ENCODE data around the gene MTUS2. TPM values are rescaled to one million over a fixed set of nuclear protein-coding genes. Genes with fewer than 3 reads are reported as not detected.

Gene MTUS2
- total RNA-seq, 4 donors from 2014 or later: 0.16 to 0.75 (median 0.24) TPM

GRCh38 chr13:29008296-29008695, 188.2 kb downstream of the MTUS2 start:
- in situ Hi-C loops (cut with MboI; ENCODE audit: low pct_ligation_motif_present in 1 of 4, low pct_unique_long_range_greater_than_20kb in 1 of 4, low sequenced_read_pairs in 3 of 4): no loop called here
- Histone ChIP-seq H3K9me3 (no peaks in the 10 kb centered on the region), H3K36me3 (no peaks in the 10 kb centered on the region), H3K4me1 (no peaks in the 10 kb centered on the region), H3K4me3 (no peak overlapping the region), H3K27ac (no peak overlapping the region), H3K27me3 (no peaks in the 10 kb centered on the region)
- no peak for DNase-seq
- WGBS, 2 donors (ENCODE audit: low coverage in 1 of 2): 80 to 87% methylated on average over 4 of the region's 4 CpGs
- TF ChIP-seq POLR2A (IDR thresholded peaks at IDR 0.05) (no peak), CTCF (IDR thresholded peaks at IDR 0.05) (no peak), POLR2AphosphoS5 (IDR thresholded peaks at IDR 0.05) (no peak), EP300 (IDR thresholded peaks at IDR 0.05; ENCODE audit: low read depth) (no peak)
- intact Hi-C loops (cut with DNase I; ENCODE audit: low total_unique reads): no loop called here

GRCh38 chr13:29020314-29020713, 200.2 kb downstream of the MTUS2 start:
- in situ Hi-C loops (cut with MboI; ENCODE audit: low pct_ligation_motif_present in 1 of 4, low pct_unique_long_range_greater_than_20kb in 1 of 4, low sequenced_read_pairs in 3 of 4) (no loop called here), intact Hi-C loops (cut with DNase I; ENCODE audit: low total_unique reads) (no loop called here)
- Histone ChIP-seq H3K36me3 (no peaks in the 10 kb centered on the region), H3K4me3 (no peak overlapping the region), H3K9me3 (peaks cover 0 to 3% of the 10 kb centered on the region in 2 donors), H3K27ac (no peak overlapping the region), H3K27me3 (no peaks in the 10 kb centered on the region), H3K4me1 (no peaks in the 10 kb centered on the region)
- TF ChIP-seq POLR2AphosphoS5 (IDR thresholded peaks at IDR 0.05) (no peak), CTCF (IDR thresholded peaks at IDR 0.05) (no peak), EP300 (IDR thresholded peaks at IDR 0.05; ENCODE audit: low read depth) (no peak), POLR2A (IDR thresholded peaks at IDR 0.05) (no peak)
- no peak for DNase-seq
- WGBS, 2 donors (ENCODE audit: low coverage in 1 of 2): 41 to 45% methylated on average over 6 to 7 of the region's 7 CpGs

- in situ Hi-C loops (cut with MboI; ENCODE audit: low pct_ligation_motif_present in 1 of 4, low pct_unique_long_range_greater_than_20kb in 1 of 4, low sequenced_read_pairs in 3 of 4) (no loop called here), intact Hi-C loops (cut with DNase I; ENCODE audit: low total_unique reads) (no loop called here)
- H3K36me3 ChIP-seq: no peaks in the 10 kb centered on the region
- H3K27me3 ChIP-seq: no peaks in the 10 kb centered on the region
- no peak overlapping the region for H3K4me3 ChIP-seq
- H3K27ac ChIP-seq: no peak overlapping the region
- TF ChIP-seq POLR2A (IDR thresholded peaks at IDR 0.05): no peak
- no peak for TF ChIP-seq EP300 (IDR thresholded peaks at IDR 0.05; ENCODE audit: low read depth)
- no peak for TF ChIP-seq POLR2AphosphoS5 (IDR thresholded peaks at IDR 0.05)
- no peak for TF ChIP-seq CTCF (IDR thresholded peaks at IDR 0.05)
- no peaks in the 10 kb centered on the region for H3K4me1 ChIP-seq
- peaks cover 0 to 3% of the 10 kb centered on the region in 2 donors for H3K9me3 ChIP-seq
- 45 to 60% methylated on average over 1 to 2 of the region's 2 CpGs for WGBS, 2 donors (ENCODE audit: low coverage in 1 of 2)
- DNase-seq: no peak
Observed at GRCh38 chr13:29021311-29021710, 201.2 kb downstream of the MTUS2 start.

GRCh38 chr13:29021717-29022116, 201.6 kb downstream of the MTUS2 start:
- peaks cover 0 to 3% of the 10 kb centered on the region in 2 donors for H3K9me3 ChIP-seq
- H3K36me3 ChIP-seq: no peaks in the 10 kb centered on the region
- 74 to 82% methylated on average over 5 of the region's 5 CpGs for WGBS, 2 donors (ENCODE audit: low coverage in 1 of 2)
- TF ChIP-seq EP300 (IDR thresholded peaks at IDR 0.05; ENCODE audit: low read depth): no peak
- no peak for TF ChIP-seq CTCF (IDR thresholded peaks at IDR 0.05)
- no peak for TF ChIP-seq POLR2A (IDR thresholded peaks at IDR 0.05)
- no peak for TF ChIP-seq POLR2AphosphoS5 (IDR thresholded peaks at IDR 0.05)
- H3K4me3 ChIP-seq: no peak overlapping the region
- intact Hi-C loops (cut with DNase I; ENCODE audit: low total_unique reads): no loop called here
- H3K27me3 ChIP-seq: no peaks in the 10 kb centered on the region
- H3K4me1 ChIP-seq: no peaks in the 10 kb centered on the region
- in situ Hi-C loops (cut with MboI; ENCODE audit: low pct_ligation_motif_present in 1 of 4, low pct_unique_long_range_greater_than_20kb in 1 of 4, low sequenced_read_pairs in 3 of 4): no loop called here
- no peak overlapping the region for H3K27ac ChIP-seq
- DNase-seq: no peak
